ENCODE data around the gene TPRKB.
"Not testable (repeated sequence)": the region's sequence is repeated elsewhere in the genome, so short reads cannot be mapped to it uniquely, and the experiment has no call there.

TPRKB gene

GRCh38 chr2:73739101-73739500 lies 2.0 kb upstream of the TPRKB start:
- DNase-seq (ENCODE audit: low spot score) = no peak

GRCh38 chr2:73736378-73736777 lies 767 bp downstream of the TPRKB start:
- no peak for DNase-seq (ENCODE audit: low spot score)

- peak; percentile 50 for DNase-seq (ENCODE audit: low spot score)
These were observed 6.3 kb downstream of the TPRKB start for GRCh38 chr2:73730810-73731209.

- DNase-seq (ENCODE audit: low spot score) = no peak
These were observed 8.4 kb downstream of the TPRKB start for GRCh38 chr2:73728711-73729110.

GRCh38 chr2:73728043-73728442 lies 9.1 kb downstream of the TPRKB start:
- no peak for DNase-seq (ENCODE audit: low spot score)

- DNase-seq (ENCODE audit: low spot score) = not testable (repeated sequence)
These were observed 10.5 kb downstream of the TPRKB start for GRCh38 chr2:73726657-73727056.

GRCh38 chr2:73718851-73719621 lies 18.1 kb downstream of the TPRKB start:
- no peak for DNase-seq (ENCODE audit: low spot score)

- DNase-seq (ENCODE audit: low spot score) = no peak
These were observed 18.7 kb downstream of the TPRKB start for GRCh38 chr2:73718421-73718820.

- not testable (repeated sequence) for DNase-seq (ENCODE audit: low spot score)
These were observed 19.4 kb downstream of the TPRKB start for GRCh38 chr2:73717695-73718094.

GRCh38 chr2:73717251-73717606 lies 19.9 kb downstream of the TPRKB start:
- DNase-seq (ENCODE audit: low spot score) = no peak

- peak; percentile 61 for DNase-seq (ENCODE audit: low spot score)
These were observed 20.4 kb downstream of the TPRKB start for GRCh38 chr2:73716543-73717250.

GRCh38 chr2:73714091-73714490 lies 23.1 kb downstream of the TPRKB start:
- no peak for DNase-seq (ENCODE audit: low spot score)

- no peak for DNase-seq (ENCODE audit: low spot score)
These were observed 28.6 kb downstream of the TPRKB start for GRCh38 chr2:73708527-73708926.

- DNase-seq (ENCODE audit: low spot score) = no peak
These were observed 29.5 kb downstream of the TPRKB start for GRCh38 chr2:73707636-73708035.

GRCh38 chr2:73707058-73707457 lies 30.1 kb downstream of the TPRKB start:
- no peak for DNase-seq (ENCODE audit: low spot score)

- no peak for DNase-seq (ENCODE audit: low spot score)
These were observed 32.1 kb downstream of the TPRKB start for GRCh38 chr2:73705091-73705490.

- DNase-seq (ENCODE audit: low spot score) = no peak
These were observed 32.9 kb downstream of the TPRKB start for GRCh38 chr2:73704285-73704684.

- DNase-seq (ENCODE audit: low spot score) = no peak
These were observed 33.5 kb downstream of the TPRKB start for GRCh38 chr2:73703675-73704074.

- DNase-seq (ENCODE audit: low spot score) = not testable (repeated sequence)
These were observed 34.2 kb downstream of the TPRKB start for GRCh38 chr2:73702852-73703493.

- DNase-seq (ENCODE audit: low spot score) = no peak
These were observed 35.0 kb downstream of the TPRKB start for GRCh38 chr2:73701968-73702665.

- not testable (repeated sequence) for DNase-seq (ENCODE audit: low spot score)
These were observed 35.7 kb downstream of the TPRKB start for GRCh38 chr2:73701448-73701765.

GRCh38 chr2:73700661-73701447 lies 36.3 kb downstream of the TPRKB start:
- DNase-seq (ENCODE audit: low spot score) = no peak
